HK-2 (cell line): ENCODE results near the gene KIAA0232.

Experiments
- DNase-seq: peaks from one replicate; pipeline ENCODE4 v3.0.0-alpha.2; 2018; ENCODE audit not compliant: unreplicated experiment

Gene KIAA0232

DNA sequence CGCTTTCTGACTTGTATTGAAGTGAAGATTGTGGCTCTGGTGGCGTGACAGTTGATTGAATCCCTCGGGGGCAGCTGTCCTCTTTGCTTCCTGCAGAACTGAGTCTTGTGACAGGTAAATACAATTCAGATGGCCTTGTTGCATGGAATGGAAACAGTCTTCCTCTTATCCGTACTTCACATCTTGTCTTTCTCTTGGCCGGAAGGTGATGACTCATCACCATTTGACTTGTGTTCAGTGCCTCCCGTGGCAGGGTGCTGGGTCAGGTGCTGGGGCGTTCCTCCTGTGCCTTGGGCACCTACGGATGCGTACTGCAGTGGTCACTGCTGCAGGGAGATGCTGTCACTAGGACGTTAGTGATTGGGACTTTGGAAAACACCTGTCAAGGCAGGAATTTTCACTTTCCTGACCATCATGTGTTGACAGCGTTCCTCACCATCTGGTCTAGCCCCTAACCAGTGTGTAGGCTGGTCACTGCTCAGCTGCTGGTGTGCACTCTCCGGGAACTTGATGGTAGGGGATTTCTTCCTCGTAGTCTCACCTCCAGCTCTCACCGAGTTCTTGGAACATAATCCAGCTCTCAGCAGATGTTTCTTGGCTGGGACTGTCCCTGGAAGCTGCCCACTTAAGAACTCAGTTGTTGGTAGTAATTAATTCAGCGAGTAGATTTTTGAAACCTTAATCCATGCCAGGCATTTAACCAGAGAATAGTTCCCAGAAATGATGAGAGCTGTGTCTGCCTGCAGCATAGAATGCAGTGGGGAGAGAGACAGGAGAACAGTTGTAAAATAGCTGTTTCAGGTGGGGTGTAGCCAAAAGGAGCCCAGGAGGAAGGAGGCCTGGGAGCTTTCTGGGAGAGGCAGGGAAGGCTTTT lies 134.3 kb downstream of the KIAA0232 start:
- peak; percentile 59 for DNase-seq

DNA sequence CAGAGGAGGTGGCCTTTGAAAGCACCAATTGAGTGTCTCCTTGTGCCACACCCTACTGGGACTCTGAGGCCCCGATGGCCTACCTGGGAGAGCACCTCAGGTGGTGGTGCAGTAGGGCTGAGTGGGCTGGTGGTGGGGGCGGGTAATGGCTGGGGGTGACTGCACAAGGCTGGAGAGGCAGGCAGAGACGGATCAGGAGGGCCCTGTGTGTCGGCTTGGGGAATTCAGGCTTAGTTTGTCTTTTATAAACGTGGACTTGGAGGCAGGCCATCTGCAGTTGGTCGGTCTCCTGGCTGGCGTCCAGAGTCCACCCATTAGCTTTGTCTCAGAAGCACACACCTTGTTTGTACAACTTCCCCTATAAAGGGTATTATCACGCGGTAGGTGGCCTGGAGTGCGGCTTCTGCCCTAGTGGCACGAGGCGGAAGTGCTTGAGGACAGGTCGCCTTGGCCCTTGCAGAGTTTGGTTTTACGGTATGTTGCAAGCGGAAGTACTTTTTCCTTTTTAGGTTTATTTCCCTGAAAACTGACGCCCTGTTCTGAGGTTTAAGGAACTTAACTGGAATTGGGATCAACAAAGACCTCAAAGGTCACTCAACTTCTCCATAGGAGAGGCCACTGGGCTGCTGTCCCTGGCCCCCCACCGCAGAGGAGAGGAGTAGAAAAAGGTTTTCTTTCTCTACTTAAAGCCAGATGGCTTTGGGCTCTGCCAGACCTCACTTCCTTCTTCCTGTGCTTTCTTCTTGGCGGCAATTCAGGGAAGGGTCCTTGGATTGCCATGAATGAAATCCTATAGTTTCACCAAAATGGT lies 135.1 kb downstream of the KIAA0232 start:
- DNase-seq: peak; percentile 74

DNA sequence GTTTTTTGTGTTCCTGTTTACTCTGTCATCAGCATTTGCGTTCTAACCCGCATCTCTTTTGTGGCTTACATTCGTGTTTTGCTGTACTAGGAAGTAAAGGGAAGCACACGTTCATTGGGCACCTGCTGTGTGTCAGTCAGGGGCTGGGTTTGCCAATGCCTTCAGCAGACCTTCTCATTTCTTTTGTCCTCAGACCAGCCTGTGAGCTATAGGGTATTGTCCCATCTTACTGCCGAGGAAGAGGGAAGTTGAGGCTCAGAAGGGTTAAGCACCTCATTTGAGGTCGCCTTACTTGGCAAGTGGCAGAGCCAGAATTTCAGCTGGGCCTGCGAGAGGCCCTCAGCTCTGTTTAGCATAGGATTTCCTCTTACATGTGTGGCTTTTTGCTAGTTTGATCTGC lies 135.8 kb downstream of the KIAA0232 start:
- no peak for DNase-seq

DNA sequence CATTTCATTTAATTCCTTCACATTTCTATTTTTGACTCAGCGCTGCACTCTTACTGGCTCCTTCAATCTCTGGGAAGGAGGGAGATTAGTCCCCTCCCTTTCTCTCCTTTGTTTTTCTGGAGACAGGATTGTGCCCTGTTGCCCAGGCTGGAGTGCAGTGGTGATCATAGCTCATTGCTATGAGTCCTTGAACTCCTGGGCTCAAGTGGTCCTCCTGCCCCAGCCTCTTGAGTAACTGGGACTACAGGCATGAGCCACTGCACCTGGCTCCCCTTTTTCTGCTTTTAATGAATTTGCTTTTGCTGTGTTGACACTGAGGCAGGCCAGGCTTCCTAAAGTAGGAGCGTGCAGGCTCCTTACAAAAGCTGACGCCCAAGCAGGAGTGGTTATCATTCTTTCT lies 137.6 kb downstream of the KIAA0232 start:
- DNase-seq: no peak

DNA sequence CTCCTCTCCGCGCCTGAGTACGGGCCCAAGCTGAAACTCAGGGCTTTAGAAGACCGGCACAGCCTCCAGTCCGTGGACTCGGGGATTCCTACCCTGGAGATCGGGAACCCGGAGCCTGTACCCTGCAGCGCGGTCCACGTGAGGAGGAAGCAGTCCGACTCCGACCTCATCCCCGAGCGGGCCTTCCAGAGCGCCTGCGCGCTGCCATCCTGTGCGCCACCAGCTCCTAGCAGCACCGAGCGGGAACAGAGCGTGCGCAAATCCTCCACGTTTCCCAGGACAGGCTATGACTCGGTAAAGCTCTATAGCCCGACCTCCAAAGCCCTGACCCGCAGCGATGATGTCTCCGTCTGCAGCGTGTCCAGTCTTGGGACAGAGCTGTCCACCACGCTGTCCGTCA lies 141.0 kb downstream of the KIAA0232 start:
- DNase-seq: no peak

DNA sequence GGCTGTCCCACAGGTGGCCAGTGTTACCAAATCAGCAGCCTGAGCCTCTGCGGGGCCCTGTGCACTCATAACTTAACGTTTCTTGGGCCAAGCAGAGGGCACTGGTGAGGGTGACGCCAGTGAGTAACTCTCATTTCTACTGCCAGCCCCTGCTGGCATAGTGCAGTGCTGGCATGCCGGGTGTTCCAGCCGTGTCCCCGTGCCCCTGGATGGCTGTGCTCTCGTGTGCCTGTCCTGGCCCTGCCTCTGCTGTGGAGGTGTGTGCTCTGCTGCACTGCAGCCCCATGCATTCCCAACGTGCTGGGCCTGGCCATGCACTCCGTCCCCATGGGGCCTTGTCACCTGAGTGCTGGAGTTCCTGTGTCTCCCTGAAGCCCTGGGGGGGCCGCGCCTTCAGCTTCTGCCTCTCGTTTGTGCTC lies 141.8 kb downstream of the KIAA0232 start:
- DNase-seq: no peak

DNA sequence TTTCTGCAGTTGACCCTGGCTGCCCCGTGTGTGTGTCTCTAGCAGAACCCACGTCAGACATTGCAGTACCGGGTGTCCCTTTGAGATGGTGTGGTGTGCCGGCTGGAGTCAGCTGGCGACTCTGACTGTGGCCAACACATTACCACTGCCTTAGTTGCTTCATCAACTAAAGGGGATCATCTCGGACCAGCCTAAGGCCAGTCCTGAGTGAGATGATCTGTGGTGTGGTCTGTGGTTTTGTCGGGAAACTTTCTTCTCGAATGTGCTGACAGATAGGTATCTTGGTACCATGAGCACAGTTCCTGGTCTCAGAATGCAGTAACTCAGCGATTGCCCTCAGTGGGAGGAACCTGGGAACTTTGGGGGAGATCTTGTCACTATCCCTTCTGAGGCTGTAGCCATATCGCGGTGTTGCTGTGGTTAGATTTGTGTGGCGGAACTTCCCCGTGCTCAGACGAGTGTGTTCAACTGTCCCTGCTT lies 142.9 kb downstream of the KIAA0232 start:
- DNase-seq: no peak

DNA sequence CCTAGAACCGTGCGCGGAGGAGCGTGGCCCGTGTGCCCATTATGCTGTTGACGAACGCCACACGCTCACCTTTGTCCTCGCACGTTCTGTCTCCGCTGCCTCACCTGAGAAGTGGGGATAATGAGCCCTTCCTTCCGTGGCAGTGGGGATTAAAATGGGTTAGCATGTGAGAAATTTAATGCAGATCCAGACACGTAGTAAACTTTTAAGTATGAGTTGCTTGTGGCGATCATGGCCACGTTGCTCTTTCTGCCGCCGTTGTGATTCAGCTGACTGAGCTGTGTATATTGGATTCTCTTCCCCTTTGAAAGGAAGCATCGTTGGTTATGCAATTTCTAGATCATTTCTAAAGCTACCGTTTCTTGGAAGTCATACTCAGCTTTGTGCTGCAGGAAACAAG lies 143.6 kb downstream of the KIAA0232 start:
- DNase-seq: no peak

DNA sequence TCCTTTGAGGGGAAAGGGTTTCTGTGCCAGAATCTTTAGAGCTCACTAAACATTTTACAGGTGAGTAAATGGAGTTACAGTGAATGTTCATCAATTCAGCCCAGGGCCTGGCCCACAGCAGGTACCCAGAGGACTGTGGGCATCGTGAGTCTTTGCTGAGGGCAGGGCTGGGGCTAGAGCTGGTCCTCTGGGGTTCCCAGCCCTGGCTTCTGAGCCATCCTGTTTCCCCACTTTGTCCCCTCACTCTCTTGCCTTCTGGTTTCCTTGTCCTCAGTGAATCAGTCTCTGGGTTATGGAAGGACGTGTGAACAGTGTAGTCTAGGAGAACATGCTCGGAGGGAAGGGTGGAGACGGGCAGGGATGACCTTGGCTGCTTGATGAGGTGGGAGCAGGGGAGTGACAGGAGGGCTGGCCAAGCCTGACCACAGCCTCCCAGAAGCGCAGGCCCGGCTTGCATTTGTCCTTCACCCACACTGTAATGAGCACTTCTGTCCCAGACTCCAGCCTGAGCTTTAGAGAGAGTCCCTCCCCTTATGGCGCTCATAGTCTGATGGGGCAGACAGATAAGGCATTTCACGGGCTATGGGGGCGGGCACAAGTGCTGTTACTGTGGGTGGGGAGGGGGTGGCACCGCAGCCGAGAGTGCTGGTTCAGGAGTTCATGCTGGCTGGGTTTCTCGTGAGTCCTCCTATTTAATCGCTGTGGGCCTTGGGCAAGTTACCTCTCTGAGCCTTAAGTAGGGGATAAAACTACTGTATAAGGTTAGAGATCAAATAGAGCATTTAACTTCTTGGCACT lies 144.4 kb downstream of the KIAA0232 start:
- no peak for DNase-seq

DNA sequence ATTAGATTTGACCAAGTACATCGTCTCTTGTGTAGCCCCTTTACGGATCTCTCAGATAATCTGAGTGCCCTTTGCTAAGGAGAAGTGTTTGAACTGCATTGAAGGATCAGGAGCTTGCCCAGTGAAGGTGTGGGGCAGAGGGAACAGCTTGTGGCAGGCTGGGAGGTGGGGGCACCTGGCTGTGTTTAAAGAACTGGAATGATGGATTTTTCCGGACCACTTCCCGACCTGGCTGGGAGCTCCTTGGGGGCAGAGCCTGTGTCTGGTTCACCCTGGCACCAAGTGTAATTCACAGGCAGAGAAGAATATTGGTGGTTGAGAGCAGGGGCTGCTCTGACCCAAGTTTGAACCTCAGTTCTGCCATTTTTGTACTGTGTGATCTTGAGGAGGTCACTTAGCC lies 145.6 kb downstream of the KIAA0232 start:
- DNase-seq: no peak

DNA sequence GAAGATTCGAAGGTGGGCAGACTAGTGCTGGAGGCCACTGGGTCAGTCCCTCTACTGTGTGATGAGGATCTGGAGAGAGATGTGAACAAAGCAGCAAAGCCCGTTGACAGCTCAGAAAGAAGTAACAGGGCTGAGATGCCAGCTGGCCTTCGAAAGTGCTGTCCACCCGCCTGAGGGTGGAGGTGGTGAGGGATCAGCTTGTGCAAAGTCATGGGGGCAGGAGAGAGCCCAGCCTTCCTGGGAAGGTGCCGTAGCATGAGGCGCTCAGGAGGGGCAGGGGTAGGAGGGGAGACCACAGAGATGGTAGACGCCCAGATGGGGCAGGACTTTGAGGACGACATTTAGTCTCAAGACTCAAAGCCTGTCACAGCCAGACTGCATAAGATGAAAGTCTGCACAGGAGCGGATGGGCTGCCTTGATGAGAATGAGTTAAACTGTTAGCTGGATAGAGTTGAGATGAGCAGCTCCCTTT lies 146.8 kb downstream of the KIAA0232 start:
- no peak for DNase-seq

DNA sequence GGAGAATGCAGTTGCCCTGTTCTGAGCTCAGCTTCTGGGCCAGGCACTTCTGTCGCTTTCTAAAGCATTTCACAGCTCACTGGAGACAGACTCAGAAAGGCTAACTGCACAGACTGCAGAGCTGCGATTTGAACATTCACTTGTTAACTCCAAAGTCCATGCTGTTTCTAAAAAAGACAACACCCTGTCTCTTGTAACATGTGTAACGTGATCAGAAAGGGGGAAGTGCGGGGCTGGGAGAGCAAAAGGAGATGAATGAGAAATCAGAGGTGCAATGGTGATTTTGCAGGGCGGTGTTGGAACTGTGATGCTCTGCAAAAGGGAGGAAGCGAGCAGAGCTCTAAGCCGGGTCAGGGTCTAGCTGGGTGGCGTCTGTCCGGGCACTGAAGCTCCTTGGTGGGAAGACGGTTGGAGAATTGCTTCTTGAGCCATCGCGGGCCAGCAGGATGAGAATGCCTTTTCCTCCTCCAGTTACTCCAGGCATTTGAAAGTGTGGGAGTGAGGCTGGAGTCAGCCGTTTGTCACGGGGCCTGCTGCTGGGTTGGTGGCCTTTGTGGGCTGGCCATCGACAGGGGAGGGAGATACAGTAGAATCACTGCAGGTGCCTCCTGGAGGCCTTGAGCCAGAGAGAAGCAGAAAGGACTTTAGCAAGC lies 147.4 kb downstream of the KIAA0232 start:
- no peak for DNase-seq

DNA sequence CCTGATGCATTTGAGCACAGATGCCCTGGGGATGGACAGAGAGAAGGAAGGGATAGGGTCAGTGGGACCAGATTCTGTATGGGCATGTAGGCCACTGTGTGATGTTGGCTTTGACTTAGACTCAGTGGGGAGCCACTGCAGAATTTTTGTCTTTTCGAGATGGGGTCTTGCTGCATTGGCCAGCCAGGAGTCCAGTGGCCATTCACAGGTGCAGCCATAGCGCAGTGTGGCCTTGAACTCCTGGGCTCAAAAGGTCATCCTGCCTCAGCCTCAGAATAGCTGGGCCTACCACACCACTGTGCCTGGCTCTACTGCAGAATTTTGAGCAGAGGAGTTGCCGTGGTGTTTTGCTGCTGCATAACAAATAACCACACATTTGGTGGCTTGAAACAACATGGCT lies 149.9 kb downstream of the KIAA0232 start:
- DNase-seq: no peak

DNA sequence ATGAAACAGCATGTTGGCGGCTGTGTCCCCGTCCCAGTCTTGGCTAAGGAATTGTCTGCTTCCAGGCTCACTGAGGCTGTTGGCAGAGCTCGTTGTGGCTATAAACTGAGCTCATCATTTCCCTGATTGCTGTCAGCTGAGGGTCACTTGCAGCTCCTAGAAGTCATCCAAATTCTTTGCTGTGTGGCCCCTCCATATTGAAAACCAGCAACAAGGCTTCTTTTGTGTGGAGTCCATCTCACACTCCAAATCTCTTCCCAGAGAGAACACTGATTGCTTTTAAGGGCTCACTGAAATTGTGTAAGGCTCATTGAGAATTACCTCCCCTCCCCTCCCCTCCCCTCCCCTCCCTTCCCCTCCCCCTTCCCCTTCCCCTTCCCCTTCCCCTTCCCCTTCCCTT lies 150.4 kb downstream of the KIAA0232 start:
- DNase-seq: no peak
